ENCODE results near the gene VAPA. TPM values are rescaled to one million over a fixed set of nuclear protein-coding genes. Genes with fewer than 3 reads are reported as not detected.

The VAPA gene
- total RNA-seq, 2 experiments from 2014 or later = 139 to 176 TPM

GRCh38 chr18:9951022-9951859, 37.4 kb downstream of the VAPA start:
- ChIA-PET CTCF (ENCODE audit: unreplicated experiment) (no interaction called here), POLR2A (interaction anchor here (0.8 to 1.0 kb wide), 3 partner anchors 10 to 38 kb away, joined by 3 to 4 read pairs (median 3); partner anchors contain the start of gene VAPA)
- TF ChIP-seq EZH2phosphoT487 (IDR thresholded peaks at IDR 0.05; ENCODE audit: borderline replicate concordance, low read depth, low read length) = no peak
- TF ChIP-seq, protein P1, sequence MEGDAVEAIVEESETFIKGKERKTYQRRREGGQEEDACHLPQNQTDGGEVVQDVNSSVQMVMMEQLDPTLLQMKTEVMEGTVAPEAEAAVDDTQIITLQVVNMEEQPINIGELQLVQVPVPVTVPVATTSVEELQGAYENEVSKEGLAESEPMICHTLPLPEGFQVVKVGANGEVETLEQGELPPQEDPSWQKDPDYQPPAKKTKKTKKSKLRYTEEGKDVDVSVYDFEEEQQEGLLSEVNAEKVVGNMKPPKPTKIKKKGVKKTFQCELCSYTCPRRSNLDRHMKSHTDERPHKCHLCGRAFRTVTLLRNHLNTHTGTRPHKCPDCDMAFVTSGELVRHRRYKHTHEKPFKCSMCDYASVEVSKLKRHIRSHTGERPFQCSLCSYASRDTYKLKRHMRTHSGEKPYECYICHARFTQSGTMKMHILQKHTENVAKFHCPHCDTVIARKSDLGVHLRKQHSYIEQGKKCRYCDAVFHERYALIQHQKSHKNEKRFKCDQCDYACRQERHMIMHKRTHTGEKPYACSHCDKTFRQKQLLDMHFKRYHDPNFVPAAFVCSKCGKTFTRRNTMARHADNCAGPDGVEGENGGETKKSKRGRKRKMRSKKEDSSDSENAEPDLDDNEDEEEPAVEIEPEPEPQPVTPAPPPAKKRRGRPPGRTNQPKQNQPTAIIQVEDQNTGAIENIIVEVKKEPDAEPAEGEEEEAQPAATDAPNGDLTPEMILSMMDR (conservative IDR thresholded peaks at IDR 0.05; ENCODE audit: low read length) = peak; percentile 71
- Histone ChIP-seq H3K9me2 (ENCODE audit: insufficient read depth, low read length) (no peaks in the 10 kb centered on the region), H3K27ac (ENCODE audit: low read depth, low read length, poor library complexity, severe bottlenecking) (no peak overlapping the region), H3K4me3 (ENCODE audit: low read depth, low read length, poor library complexity, severe bottlenecking) (no peak overlapping the region), H3K79me2 (ENCODE audit: insufficient read depth, low read depth, low read length) (no peaks in the 10 kb centered on the region), H3K9me3 (ENCODE audit: low read length) (no peaks in the 10 kb centered on the region), H3K36me3 (ENCODE audit: insufficient read depth, low read length) (peaks cover 89% of the 10 kb centered on the region), H3K4me1 (ENCODE audit: insufficient read depth, low read length, poor library complexity, severe bottlenecking) (no peaks in the 10 kb centered on the region), H4K20me1 (ENCODE audit: insufficient read depth, low read length) (no peaks in the 10 kb centered on the region), H3K4me2 (ENCODE audit: low read length) (no peak overlapping the region), H2AFZ (ENCODE audit: low read length) (no peak overlapping the region)
- BruUV-seq (replicated peaks) = no TSS peak
- intact Hi-C loops (cut with micrococcal nuclease; ENCODE audit: unreplicated experiment) = loop anchor here (2.0 kb wide), 1 partner anchor 336 kb away; the partner anchor contains the start of gene PPP4R1
- DNase-seq (ENCODE audit: low spot score) = peak; percentile 45

GRCh38 chr18:9952633-9953416, 39.0 kb downstream of the VAPA start:
- H3K9me3 ChIP-seq (ENCODE audit: low read length) = no peaks in the 10 kb centered on the region
- H3K4me3 ChIP-seq (ENCODE audit: low read depth, low read length, poor library complexity, severe bottlenecking) = no peak overlapping the region
- H3K36me3 ChIP-seq (ENCODE audit: insufficient read depth, low read length) = peaks cover 83% of the 10 kb centered on the region
- DNase-seq (ENCODE audit: low spot score) = no peak
- H3K9me2 ChIP-seq (ENCODE audit: insufficient read depth, low read length) = no peaks in the 10 kb centered on the region
- no peak overlapping the region for H3K27ac ChIP-seq (ENCODE audit: low read depth, low read length, poor library complexity, severe bottlenecking)
- POLR2A ChIA-PET = interaction anchor here (0.8 kb wide), 1 partner anchor 242 kb away, joined by 3 read pairs; no protein-coding TSS in a partner anchor
- no TSS peak for BruUV-seq (replicated peaks)
- no peak overlapping the region for H2AFZ ChIP-seq (ENCODE audit: low read length)
- CTCF ChIA-PET (ENCODE audit: unreplicated experiment) = no interaction called here
- TF ChIP-seq EZH2phosphoT487 (IDR thresholded peaks at IDR 0.05; ENCODE audit: borderline replicate concordance, low read depth, low read length) = no peak
- TF ChIP-seq, protein P1 (conservative IDR thresholded peaks at IDR 0.05; ENCODE audit: low read length) = no peak
- H3K4me2 ChIP-seq (ENCODE audit: low read length) = no peak overlapping the region
- H3K4me1 ChIP-seq (ENCODE audit: insufficient read depth, low read length, poor library complexity, severe bottlenecking) = no peaks in the 10 kb centered on the region
- intact Hi-C loops (cut with micrococcal nuclease; ENCODE audit: unreplicated experiment) = no loop called here
- no peaks in the 10 kb centered on the region for H3K79me2 ChIP-seq (ENCODE audit: insufficient read depth, low read depth, low read length)
- no peaks in the 10 kb centered on the region for H4K20me1 ChIP-seq (ENCODE audit: insufficient read depth, low read length)
